Measurements from ENCODE around the gene ROS1.
"Not testable (repeated sequence)": the region's sequence is repeated elsewhere in the genome, so short reads cannot be mapped to it uniquely, and the experiment has no call there.

Gene ROS1

GRCh38 chr6:117265410-117266256 is 160.1 kb downstream of the ROS1 start, which contains the start of gene VGLL2:
Gene VGLL2 (plus strand): TSS chr6:117265558. CDS start chr6:117265764, 206 bp downstream.
- no peak for DNase-seq

DNA sequence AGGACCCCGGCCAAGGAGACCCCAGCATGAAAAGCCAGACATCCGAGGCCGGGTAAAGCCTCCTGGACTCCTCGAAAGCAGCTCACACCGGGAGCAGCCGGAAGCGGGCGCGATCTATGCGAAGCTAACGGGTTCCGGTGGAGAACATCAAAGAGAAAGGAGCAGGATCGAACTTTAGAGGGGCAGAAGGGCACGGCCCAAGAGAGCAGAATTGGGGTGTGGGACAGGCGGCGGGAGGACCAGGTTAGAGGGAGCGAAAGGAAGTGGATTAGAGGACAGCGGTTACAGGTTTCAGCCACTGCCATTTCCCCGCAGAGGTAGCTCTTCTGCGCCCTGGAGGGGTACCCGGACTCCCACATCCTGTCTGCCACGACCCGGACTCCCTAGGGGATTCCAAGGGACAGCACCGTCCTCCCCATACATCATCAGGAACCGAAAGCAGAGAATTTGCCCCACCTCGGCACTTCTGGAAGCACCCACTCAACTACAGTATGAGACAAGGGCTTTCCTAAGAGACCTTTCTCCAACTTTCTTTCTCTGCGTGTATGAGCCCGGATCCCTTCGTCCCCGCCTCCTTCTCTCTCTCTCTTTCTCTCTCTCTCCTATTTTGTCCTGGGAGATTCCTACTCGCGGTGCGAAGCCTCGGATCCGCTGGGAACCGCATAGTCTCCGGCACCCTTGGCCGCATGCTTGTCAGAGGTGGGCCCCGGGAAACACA is 160.9 kb downstream of the ROS1 start:
- no peak for DNase-seq

DNA sequence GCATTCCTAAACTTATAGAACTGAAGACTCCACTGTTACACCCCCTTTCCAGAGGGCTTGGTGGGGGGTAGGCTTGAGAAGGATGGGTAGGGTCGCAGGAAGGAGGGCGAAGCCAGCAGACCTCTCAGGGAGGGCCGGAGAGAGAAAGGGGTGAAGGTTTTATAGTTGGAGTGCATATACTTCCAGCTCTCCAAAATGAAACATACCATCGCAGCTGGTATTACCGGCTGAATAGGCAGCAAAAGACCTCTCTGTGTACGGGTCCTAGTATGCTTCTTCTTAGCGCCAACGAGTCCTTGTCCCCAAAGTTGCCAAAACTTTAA is 161.4 kb downstream of the ROS1 start:
- DNase-seq = no peak

DNA sequence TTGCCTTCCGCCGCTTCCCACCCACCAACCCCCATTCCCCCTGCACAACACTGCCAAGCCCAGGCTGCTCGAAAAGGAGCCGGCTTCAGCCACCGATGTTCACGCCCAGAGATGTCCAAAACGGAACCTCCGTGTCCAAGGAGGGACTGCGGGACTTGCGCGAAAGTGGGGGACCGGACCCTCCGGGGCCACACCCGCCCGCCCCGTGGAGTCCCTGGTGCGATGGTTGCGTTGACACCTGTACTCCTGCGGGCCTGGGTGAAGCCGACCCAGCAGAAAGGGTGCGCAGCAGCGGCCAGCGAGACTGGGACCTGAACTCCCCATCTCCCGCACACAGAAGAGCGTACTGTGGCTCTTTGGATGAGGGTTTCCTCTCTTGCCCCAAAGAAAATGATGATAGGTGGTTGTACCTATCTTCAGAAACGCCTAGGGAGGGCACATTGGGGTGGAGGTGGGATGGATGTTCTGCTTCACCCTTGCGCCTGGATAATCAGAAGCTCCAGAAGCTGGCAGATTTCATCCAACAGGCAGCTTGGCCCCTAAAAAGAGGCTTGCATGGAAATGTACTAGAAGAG is 162.3 kb downstream of the ROS1 start:
- no peak for DNase-seq

DNA sequence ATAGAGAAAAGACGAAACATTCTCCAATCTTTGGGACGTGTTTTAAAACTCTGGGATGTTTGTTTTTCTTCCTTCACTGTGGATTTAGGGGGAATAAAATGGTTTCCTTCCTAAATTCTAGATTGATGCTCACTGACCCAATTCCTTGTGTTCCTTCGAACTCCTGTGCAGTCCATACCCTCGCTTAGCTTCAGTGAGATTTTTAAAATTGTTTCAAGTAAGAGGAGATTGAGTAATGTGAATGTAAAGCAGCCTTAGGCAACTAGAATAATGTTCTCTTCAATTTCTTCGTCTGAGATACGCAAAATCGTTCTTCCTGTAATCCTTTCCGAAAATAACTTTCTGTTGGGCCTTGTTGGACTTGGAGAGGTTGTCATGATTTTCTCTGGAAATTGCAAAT is 162.9 kb downstream of the ROS1 start:
- DNase-seq = no peak

GRCh38 chr6:117253785-117254184 is 172.0 kb downstream of the ROS1 start:
- no peak for DNase-seq

GRCh38 chr6:117244979-117245378 is 180.8 kb downstream of the ROS1 start:
- not testable (repeated sequence) for DNase-seq

- not testable (repeated sequence) for DNase-seq
Measured at GRCh38 chr6:117244571-117244970, 181.2 kb downstream of the ROS1 start.
